ENCODE measurements around the gene TMCC3.

- TF ChIP-seq CTCF (IDR thresholded peaks at IDR 0.05) (no peak), POLR2A (IDR thresholded peaks at IDR 0.05) (no peak)
Measured at GRCh38 chr12:94616203-94616729, 34.1 kb downstream of the TMCC3 start.

Data from stomach (tissue), 4 donors.